HG03060 (cell line): ENCODE results near the gene GMEB2.

Source experiments
- ATAC-seq: cut with Tn5 transposase; IDR thresholded peaks from one replicate; pipeline ENCODE4 v1.9.1; 2021; ENCODE audit warnings: low read depth, moderate number of reproducible peaks; ENCODE audit not compliant: unreplicated experiment

The GMEB2 gene

DNA sequence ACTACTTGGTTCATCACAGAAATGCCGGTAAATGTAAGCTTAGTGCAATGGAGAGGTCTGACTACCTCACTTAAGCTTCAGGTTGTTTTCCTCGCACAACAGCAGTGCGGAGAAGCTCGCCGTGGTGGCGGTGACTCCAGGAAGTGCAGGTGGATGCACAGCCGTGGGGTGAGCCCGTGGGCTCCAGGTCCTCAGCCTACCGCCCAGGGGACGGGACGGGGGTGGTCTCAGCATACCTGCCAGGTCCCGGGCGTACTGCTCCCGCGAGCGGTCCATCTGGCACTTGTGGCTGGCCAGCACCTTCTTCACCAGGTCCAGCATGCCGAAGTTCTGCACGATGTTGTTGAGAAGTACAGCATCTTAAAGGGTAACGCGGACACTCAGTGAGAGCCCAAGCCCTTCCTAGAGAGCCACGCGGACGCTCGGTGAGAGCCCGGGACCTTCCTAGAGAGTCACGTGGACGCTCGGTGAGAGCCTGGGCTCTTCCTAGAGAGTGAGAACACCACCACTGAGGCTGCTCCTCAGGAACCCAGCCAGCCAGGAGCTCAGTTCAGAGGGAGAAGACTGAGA, 35.0 kb downstream of the GMEB2 start:
- no peak for ATAC-seq

DNA sequence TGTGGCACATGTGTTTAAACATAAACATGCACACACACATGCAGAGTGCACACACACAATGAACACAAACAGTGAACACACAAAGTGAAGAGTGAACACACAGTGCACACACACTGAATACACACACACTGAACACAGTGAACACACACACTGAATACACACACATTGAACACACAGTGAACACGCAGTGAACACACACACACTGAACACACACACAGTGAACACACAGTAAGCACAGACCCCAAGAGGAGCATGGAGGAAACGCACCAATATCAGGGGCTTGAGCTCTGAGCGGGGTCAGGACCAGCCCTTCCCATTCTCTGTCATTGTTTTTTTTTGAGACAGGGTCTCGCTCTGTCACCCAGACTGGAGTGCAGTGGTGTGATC, 35.8 kb downstream of the GMEB2 start:
- no peak for ATAC-seq

DNA sequence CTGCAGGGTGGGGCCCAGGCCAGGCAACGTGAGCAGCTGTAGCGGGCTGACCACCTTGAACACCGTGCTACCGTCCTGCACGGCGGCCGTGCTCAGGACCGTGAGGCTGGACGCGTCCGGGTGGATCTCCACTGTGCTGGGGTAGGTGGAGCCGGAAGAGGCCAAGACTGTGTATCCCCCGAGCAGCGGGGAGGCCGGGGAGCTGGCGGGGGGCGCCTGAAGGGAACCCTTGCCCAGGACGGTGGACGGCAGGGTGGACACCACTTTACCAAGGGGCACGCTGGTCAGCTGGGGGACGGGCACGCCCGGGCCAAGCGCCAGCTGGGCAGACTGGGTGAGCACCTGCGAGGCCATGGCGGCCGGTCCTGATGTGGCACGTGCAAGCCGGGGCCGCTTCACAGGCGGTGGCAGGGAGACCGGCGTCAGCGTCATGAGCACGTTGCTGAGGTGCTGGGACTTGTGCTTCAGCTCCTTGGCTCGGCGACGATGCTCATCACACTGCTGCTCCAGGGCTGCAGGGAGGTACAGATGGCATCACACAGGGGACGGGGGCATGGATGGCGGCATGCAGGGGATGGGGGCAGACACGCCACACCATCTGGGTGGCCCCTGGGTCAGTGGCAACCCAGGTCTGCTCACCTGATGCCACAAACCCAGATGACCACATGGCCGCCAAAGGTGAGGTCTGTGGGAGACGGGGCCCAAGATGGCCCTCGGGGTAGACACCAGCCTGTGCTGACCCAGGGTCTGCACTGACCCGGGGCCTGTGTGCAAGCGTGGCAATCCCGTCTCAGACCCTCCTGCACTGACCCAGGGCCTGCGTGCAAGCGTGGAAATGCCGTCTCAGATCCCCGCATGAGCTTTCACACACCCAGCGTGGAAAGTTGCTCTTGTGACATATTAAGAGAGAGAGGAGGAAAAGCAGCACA, 36.4 kb downstream of the GMEB2 start:
- no peak for ATAC-seq

DNA sequence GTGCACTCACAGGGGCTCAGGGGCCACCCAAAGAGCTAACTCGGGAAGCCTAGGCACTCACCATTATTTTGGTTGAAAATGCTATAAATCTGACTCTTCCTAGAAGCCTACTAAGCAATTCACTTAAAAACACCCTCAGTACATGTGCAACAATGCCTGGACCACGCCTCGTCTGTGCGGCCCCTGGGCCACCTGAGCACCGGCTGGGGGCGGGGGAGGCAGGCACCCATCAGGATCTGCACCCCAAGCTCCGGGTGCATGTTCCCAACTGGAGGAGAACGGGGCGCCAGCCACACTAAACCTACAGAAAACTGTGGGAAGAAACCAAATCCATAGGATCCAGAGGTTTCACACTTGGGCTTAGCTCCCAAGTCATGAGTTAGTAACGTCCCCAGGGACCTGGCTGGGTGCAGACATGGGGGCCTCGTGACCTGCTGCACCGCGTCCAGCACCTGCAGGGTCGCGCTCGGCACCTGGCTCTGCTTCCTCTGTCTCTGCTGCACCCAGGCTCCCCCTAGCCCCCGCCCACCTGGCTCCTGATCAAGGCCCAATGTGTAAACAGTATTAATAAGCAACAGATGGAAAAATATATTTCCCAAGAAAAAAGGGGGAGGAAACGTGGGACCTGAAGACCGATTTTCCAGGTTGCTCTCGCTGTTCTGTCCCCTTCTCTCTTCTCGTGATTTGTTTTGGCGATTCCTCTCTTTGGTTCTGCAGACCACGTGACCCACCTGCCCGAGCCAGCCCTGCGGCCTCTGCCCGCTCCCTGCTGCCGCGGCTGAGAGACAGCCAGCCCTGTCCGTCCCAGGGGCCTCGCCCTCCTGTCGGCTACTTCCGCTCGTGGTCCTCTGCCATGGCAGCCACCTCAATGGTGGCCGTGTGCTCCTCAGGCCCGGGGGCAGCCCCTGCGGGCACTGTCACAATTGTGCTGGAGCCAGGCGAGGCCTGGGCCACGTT, 37.4 kb downstream of the GMEB2 start:
- ATAC-seq = no peak

DNA sequence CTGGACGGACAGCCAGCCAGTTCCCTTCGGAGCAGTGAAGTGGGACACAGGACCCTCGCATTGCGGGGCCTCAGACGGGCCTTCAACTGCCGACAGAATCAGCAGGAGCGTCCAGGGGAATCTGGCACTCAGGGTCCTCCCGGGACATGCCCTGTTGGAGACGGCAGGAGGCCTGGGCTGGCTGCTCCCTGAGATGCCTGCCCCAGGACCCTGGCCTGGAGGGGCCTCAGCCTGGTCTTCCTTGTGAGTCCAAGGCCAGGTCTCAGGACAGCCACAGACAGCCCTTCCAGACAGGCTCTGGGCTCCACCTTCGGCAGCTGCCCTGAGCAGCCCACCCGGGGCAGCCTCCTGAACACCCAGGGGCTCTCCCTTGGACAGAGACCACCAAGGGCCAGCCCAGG, 38.3 kb downstream of the GMEB2 start:
- ATAC-seq = no peak

DNA sequence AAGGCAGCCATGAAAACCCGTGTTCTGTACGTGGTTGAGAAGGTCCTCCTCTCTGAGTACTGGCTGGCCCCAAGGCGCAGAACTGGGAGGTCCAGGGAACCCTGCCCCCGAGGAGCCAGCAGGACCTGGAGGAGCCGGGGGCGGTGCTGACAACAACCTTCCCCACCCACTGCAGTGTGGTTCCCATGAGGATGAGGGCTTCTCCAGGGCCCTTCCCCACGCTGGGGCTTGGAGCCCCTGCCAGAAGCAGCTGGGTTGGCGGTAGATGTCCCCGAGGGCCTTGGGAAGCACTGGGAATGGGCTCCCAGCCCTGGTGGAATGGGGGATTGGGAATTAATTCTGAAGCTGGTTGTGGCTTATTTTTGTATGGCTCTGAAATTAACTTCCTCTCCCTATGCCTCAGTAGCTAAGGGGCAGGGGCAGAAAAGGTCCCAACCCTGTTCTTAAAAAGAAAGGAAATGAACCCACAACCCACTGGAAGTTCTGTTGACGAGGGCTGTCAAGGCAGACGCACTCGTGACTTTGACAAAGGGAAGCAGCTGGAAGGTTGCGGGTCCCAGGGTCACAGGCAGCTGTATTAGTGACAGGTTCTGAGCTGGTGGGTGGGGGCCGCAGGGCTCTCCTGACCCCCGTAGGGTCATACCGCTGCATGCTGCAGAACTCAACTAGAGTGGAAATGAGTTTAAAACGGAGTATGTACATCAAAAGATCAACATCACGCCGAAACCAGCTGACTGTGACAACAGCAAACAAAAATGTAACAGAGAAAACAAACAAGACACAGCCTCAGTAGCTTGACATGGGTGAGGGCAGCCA, 38.9 kb downstream of the GMEB2 start:
- ATAC-seq = no peak

DNA sequence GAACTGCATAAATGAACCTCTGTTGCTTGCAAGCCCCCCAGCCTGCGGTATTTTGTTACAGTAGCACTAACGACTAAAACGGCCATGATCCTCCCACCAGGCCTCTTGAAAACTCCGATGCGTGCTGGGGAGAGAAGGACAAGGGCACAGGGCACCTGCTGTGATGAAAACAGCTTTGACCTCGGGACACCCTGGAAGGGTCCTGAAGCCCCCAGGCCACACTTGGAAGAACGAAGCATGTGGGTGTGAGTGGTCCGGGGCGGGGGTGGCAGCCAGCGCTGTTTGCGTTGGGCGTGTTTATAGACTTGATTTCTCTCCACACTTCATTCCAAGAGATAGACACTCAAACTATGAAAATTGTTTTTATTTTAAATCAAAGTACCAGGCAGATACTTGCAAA, 39.6 kb downstream of the GMEB2 start:
- no peak for ATAC-seq

DNA sequence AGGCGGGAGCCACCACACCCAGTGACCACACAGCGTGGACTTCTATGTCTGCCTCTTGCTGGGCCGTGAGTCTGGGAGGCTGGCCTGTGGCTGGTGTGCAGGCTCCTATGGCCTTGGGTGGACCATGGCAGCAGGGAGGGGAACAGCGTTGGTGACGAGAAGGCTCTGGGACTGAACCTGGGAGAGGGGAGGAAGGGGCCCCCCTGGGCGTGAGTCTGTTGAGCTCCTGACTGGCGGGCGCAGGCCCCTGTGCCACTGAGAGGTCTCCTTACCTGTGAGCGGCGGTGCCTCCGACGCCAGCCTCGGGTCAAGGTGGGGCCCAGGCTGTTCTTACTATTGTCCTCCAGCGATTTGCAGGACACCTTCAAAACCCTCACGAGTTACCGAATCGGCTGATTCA, 40.1 kb downstream of the GMEB2 start:
- no peak for ATAC-seq

DNA sequence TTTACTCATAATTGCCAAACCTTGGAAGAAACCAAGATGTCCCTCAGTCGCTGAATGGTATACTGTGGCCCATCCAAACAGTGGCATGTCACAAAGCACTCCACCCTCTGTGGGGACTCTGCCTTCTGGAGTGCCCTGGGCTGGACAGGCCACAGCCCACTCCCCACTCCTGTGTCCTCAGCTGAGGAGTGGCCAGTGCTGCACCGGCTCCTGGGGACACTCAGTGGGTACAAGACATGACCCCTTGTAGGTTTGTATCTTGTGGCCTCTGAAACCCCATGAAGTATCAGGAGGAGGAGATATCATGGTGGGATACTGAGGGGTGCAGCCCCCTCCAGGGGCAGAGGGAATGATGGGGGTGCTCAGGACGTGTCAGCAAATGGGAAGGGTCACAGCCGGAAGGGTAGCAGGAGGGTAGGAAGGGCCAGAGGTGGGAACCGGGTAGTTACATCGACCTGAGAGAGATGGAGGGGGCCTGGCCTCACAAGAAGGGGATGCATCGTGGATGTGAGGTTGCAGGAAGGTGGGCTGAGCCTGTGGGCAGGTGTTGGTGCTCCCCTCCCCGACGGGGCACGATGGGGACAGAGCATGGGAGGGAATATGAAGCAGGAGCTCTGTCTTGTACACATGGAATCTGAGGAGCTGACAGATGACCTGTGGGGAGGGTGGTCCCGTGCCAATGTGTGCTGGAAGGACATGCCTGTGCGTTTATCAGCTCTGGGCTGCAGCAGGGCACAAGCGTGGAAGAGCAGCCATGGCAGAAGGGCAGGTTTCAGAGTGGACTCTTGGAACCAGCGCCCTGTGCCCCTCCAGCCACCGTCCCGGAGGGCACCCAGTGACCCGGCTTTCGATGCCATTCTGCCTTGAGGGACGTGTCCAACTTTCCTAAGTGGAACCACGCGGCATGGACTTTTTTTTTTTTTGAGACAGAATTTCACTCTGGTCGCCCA, 41.0 kb downstream of the GMEB2 start:
- ATAC-seq = no peak

DNA sequence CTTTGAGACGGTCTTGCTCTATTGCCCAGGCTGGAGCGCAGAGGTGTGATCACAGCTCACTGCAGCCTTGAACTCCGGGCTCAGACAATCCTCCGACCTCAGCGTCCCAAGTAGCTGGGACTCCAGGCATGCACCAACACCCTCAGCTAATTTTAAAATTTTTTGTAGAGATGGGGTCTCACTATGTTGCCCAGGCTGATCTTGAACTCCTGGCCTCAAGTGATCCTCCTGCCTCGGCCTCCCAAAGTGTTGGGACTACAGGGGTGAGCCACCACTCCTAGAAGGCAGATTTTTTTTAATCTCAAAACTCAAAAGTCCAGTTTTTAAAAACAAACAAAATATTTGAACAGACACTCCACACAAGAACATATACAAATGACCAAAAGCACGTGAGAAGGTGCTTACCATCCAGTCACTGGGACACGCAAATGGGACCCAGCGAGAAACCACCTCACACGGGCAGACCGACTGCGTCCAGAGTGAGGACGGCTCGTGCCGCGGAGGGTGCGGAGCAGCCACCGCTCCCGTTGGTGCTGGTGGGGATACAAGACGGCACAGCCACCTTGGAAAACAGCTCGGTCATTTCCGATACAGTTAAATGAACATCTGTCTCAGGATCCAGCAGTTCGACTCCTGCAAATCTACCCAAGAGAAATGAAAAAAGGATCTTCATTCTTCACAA, 44.4 kb downstream of the GMEB2 start:
- no peak for ATAC-seq

DNA sequence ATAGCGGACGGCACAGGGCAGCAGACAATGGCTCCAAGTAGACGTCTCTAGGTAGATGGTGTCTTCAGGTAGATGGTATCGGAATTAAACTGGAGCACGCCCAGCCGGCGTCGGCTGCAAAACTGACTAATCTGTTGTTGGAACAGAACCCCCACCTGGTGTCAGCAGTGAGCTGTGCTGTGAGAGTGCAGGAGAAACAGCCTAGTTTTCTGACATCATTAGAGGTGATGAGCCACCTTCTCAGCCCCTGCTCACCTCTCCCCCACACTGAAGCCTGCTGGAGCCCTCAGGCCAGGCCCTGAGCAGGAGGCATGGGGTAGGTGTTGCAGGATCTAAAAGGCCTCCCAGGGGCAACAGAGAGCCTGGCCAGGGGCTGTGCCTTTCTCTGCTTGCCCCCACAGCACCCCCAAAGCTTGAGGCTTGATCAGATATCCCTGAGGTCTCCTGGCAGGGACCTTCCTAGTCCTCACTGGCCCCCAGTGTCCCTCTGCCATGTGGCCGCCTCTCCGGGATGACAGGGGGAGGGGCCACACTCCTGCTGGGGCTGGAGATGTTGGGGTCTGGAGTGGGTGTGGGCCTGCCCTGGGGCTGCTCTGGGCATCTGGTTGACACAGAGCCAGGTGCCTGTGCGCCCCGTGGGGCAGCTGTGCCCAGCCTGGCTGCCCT, 46.0 kb downstream of the GMEB2 start:
- ATAC-seq = no peak

DNA sequence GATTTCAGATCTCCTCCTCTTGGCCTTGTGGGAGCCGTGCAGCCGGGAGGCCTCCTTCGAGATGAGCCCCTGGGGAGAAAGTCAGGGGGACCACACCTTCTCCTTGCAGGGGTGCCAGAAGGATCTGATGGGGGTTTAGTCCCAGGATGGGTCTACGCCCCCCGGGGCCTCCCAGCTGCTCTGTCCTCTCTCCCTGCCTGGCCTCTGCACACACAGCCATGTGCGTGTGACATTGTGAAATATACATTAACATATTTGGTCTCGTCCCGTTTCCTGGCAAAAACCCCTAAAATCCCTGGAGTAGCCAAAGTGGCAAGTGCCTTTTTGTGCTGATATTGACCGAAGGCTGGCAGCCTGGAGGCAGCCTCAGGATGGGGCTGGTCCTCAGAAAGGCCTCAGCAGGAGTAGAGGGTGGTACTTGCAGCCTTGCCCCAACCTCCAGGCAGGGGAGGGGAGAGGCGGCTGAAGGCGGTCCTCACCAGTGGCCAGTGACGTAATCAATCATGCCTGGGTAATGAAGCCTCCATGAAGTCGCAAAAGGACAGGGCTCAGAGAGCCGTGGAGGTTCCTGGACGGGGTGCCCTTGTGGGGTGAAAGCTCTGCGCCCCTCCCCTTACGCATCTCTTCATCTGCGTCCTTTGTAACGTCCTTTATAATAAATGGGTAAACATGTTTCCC, 47.7 kb downstream of the GMEB2 start:
- ATAC-seq = no peak

DNA sequence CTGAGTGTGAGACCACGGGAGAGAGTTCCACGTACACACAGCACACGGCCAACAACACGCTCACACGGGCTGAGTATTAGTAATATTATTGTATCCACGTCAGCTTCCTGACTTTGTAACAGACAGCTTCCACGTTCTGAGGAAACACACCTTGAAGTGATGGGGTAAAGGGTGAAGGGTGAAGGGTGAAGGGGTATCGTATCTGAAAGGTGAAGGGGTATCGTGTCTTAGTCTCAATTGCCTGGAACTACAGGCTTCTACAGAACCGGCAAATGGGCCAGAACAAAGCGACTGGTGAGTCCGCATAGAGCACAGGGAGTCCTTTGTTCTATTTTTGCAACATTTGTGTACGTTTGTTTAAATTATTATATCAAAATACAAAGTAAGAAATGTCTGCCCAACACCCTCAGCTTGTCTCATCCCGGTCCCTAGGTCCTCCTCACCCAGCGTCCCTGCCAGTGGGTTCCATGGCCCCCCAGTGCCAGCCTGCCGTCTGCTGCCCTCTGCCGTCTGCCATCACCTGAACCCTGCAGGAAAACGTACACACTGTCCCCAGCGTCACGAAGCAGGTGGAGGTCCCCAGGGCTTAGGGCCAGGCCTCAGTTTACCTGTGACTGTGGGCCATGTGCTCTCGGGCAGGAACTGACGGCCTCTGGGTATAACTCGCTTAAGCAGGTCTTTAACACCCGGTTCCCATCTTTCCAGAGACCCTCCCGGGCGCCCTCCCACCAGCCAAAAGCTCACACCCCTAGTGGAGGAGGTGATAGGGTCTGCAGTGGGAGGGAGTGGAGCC, 48.5 kb downstream of the GMEB2 start:
- no peak for ATAC-seq

DNA sequence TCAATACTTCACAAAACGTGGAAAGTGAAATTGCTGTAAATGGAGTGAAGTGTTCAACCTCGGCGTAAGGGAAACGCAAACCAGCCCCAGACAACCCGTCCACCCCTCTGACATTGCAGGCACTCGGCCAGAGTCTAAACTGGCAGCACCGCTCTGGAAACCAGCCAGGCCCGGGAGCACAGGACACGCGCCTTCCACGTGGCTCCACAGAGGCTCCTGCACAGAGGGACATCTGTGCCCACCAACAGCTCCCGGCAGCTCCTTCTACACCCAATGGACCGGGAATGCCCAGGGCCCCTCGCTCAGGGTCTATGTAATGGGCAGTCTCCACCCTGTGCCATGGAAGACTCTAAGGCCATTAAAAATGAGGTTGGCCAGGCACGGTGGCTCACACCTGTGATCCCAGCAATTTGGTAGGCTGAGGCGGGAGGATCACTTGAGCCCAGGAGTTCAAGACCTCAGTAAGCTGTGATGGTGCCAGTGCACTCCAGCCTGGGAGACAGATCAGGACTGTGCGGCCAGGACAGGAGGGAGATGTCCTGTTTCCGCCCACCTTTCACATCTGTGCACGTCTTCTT, 49.5 kb downstream of the GMEB2 start:
- no peak for ATAC-seq

DNA sequence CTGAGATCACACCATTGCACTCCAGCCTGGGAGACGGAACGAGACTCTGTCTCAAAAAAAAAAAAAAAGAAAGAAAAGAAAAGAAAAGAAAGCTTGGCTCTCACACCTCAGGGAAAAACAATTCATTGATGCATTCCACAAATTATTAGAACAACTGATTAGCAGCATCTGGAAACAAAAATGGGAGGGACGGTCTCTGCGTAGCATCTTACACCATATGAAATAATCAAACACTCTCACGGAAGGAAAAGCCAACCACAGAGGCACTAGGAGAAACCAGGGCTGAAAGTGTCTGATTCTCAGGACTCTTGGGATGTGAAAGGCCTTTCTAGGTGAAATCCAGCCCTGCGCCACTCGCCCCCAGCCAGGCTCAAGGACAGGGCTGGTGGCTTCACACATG, 50.6 kb downstream of the GMEB2 start:
- no peak for ATAC-seq
